Medulla oblongata (tissue), 1 donor: ENCODE measurements around the gene VAX1.

ENCODE experiments used
- DNase-seq: peaks from one replicate; pipeline ENCODE4 v3.0.0-alpha.2; 2015; ENCODE audit errors: extremely low spot score

VAX1 gene

DNA sequence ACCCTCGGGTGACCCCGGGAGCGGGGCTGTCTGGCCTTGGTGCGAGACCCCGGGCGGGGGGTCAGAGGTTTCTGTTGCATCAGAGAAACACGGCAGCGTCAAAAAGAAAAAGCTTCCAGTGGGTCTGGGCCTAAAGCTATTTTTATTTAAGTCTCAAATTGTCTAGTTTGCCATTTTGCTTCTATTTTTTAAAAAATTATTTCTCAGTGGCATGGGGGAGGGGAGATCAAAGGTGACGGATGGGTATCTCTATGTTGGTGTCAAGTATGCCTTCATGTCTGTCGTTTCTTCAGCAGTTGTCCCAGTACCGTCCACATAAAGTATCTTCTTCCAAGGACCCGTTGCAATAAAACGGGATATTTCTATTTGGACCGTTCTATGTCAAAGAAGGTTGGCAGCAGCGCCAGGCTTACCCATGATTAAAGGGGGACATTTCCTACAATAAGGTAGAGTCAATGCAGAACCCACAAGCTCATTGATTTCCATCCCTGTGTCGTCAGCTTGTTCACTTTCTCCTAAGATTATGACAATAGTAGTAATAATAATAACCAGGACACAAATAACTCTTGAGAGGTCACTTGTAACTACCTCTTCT, 26.0 kb upstream of the VAX1 start:
- no peak for DNase-seq

DNA sequence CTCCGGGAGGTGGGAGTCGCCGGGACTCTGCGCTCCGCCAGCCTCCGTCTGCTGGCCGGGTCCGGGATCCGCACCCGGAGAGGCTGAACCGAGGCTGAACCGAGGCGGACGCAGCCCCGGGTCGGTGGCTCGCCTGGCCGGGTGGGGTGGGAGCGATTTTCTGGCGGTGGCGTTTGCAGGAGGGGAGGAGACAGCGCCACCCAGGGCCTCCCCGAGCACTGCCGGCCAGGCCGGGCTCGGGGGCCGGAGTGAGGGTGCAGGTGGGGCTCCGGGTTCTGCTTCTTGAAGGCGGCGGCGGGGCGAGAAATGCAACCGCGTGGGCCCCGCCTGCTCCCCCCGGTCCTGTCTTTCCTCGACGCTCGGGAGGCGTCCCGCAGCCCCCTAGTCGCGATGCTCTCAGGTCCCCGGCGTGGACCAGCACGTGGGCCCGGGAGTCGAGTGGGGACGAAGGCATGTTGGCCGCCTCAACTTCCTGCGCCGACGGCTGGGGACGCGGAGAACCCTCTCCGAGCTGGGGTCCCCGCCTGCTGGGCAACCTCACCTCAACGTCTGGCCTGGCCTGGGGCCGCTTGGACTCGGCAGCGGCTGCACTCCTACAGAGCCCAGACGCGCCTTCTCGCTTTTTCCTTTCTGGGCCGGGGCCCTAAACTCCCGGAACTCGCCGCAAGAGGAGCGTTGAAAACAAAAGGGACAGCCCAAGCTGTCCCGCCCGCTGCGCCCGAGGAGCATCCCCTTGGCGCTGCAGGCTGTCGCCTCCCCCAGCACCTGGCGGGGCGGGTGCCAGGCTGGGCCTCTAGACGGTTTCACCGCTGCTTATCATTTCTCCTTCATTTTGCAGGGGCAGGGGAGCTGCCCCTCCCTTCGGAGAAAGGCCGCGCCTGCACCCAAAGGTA, 25.2 kb upstream of the VAX1 start:
- DNase-seq = no peak

DNA sequence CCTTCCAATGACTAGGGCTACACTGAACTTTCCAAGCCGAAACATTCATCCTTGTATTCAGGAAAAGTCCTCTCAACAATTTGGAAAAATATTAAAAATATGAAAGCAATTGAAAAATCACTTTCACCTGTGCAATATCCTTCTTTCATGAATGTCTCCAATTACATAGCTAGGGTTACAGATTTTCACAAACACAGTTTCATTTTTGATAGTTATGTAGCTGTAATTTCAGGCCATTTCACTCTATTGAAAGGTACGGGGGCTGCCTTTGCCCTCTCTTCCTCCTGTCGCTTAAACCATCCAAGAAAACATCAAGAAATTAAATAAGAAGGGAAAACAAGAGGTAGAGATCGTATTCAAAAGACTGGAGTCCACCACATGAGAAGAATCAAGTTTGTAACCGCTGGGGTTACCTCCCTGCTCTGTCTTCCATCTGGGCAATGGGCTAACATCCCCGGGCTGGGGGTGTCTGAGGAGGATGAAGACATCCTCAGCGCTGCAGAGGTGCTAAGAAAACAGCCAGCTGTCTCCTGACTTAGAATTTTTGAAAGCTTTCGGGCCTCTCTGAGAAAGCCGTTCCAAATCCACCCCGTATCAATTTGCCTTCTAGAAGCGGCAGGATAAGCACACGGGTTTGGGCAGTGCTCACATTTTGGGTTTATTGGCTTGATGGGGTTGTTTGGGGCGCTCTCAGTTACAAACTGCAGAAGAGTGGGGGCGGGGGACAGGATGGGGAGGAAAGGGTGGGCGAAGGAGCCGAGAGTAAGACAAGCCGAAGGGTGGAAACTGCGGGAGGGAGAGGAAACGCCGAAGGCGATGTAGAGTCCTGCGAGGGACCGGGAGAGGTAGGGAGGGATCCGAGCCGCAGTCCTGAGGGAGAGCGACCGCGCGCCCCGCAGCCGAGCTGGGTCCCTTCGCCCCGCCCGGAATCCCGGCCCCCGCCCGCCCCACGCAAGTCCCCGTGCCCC, 24.3 kb upstream of the VAX1 start:
- DNase-seq = no peak

DNA sequence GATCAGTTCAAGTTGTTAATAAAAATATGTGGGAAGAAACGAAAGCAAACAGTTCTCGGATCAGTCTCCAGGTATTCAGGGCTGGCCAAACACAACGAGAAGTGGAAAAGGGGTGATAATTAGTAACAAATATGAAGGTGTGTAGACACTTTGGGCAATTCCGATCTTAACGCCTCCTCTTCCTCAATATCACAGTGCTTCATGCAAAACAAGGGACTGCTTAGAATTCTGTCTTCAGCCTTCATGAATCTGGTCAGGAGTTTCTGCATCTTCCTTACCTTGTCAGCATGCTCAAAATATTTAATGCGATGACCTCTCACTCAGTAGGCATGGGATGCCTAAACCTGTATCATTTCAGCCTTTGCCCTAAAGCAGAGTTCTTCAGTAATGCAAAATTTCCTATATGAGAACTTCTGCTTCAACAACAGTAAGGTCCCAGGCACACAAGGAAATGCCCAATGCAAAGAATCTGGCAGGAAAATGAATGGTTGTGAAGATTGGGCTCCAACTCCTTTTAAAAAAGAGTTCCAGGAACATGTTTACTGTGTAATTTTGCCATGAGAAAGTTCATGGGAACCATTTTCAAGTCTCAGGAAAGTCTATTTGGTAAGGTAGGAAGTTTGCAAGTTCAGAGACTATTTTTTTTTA, 23.4 kb upstream of the VAX1 start:
- DNase-seq = no peak

DNA sequence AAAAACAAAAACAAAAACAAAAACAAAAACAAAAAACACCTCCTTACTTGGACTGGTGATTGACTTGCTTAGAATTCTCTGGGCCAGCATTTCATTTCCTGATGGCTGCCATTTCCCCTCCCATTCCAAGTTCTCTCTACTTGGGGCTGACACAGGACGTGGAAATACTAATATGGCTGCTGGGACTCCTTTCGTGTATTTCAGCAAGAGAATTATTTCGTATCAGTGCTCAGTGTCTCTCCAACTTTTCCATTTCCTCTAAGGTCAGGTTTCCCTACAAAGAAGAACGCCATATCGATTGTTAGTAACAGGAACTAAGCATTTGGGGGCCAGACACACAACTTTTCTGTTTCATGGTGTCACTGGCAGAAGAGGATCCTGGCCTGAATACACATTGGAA, 22.5 kb upstream of the VAX1 start:
- DNase-seq = no peak

DNA sequence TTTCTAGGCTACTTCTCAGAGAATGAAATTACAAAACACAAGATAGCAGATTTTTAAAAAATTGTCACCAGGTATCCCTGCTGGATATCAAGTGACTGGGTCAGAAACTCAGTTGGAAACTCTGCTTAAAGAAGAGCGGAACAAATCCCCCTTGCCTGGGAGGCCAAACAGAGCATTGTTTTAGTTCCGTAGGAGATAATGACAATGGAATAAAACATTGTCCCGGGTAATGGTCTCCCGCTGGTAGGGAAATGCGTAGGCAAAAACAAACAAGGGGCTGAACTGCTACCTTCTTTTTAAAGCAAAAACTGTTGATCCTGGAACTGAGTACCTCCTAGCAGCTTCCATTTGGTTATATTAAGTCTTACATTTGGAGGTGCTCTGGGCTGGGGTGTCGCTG, 21.3 kb upstream of the VAX1 start:
- DNase-seq = no peak

DNA sequence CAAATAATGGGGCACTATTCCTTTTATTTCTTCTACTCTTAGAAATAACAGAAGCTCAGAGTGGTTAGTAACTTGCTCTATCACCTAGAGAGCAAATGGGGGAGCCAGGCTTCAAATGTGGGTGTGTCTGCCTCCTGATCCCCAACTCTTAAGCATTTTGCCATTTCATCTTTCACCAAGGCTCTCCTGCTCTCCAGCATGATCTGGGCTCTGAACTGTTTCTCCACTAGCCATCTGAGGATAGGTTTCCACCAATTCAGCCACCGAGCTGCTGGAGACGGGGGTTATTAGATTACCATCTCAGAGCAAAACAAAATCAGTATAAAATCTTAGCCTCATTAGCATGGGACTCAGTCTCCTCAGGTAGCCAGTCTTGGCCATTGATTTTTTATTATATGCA, 20.2 kb upstream of the VAX1 start:
- DNase-seq = no peak

DNA sequence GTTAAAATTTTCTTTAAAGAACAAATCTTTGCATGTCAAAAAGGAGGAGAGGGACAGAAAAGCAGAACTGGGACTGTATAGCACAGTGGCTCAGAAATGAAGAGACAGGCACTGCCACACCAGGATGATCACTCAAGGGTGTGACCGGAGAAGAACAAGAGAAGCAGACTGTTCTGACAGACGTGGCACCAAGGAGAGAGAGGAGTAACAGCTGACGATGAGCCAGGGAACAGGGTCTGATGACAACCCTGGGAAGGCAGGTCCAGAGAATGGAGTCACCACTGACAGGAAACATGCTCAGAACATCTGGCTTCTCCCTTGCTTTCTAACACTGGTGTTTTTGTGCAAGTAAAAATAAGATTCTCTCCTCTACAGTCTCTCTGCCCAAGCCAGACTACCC, 14.6 kb upstream of the VAX1 start:
- DNase-seq = no peak

DNA sequence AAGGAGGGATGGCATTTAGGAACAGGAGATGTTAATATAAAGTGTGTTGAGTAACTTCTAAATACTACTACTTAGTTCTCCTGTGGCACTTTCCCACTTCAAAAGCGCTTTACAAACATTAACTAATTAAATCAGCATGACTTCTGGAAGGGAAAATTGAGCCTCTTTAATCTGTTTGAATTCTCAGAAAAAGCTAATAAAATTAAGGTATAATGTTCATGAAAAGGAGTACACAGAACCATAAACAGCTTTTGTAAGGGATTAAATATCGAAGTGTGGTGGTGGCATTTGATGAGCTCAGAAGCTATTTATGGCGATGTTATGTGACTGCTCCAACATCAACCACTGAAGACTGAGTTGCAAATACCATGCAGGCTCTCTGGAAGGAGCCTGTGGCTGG, 10.2 kb upstream of the VAX1 start:
- DNase-seq = no peak

DNA sequence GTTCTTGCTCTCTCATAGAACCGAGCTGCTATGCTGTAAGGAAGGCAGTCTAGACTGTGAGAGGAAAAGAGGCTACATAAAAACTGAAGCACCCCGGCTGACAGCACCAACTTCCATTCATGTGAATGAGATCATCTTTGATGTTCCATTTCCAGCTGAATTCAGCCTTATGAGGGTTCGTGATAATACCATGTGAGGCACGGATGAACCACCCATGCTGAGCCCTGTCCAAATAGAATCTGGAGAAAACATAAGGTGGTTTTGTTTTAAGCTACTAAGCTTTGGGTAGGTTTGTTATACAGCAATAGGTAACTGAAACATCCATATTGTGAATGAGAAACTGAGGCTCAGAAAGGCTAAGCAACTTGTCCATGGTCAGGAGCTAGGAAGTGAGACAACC, 6.9 kb upstream of the VAX1 start:
- no peak for DNase-seq

DNA sequence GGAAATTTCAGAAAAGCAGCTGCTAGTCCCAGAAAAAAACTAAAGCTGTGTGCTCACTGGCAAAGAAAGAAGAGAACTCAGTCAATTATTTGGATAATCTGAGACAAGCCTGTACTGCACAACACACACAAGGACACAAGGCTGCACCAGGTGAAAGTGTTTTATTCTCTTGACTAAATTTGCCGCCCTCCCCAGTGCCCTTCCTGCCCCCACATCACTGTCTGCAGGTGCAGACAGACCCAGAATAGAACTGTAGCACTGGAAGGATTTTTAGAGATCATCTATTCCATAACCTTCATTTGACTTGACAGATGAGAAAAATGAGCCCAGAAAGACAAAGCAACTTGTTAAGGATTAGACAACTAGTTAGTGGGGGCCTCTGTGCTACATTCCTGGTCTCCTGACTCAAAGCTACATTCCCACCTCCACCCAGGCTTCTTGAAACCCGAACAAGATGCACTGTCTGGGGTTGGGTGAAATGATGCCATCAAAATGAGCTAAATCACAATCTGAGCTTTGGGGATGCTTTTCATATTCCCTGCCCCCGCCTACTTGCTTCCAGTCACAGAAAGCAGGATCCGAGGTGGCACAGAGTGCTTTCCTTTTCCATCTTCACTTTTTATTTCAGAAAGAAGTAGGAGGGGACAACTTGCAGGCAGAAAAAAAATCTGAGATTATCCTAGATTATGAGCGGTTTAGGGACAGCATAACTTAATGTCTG, 5.2 kb upstream of the VAX1 start:
- no peak for DNase-seq

DNA sequence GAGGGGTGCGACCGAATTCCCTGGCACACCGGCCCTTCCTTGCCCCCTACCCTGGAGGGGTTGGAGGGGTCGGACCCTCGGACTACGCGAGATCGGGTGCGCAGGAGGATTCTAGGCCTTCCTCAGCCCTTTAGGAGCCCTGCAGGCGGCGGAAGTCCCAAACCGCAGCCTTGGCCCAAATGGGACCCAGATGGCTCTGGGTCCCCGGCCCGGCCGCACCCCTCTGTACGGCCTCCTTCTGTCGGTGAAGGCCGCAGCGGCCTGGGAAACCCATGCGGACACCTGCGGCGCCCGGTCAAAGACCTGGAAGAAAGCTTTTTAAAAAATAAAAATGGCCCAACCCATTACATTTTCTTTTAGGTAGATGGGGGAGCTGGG, 2.4 kb upstream of the VAX1 start:
- no peak for DNase-seq

DNA sequence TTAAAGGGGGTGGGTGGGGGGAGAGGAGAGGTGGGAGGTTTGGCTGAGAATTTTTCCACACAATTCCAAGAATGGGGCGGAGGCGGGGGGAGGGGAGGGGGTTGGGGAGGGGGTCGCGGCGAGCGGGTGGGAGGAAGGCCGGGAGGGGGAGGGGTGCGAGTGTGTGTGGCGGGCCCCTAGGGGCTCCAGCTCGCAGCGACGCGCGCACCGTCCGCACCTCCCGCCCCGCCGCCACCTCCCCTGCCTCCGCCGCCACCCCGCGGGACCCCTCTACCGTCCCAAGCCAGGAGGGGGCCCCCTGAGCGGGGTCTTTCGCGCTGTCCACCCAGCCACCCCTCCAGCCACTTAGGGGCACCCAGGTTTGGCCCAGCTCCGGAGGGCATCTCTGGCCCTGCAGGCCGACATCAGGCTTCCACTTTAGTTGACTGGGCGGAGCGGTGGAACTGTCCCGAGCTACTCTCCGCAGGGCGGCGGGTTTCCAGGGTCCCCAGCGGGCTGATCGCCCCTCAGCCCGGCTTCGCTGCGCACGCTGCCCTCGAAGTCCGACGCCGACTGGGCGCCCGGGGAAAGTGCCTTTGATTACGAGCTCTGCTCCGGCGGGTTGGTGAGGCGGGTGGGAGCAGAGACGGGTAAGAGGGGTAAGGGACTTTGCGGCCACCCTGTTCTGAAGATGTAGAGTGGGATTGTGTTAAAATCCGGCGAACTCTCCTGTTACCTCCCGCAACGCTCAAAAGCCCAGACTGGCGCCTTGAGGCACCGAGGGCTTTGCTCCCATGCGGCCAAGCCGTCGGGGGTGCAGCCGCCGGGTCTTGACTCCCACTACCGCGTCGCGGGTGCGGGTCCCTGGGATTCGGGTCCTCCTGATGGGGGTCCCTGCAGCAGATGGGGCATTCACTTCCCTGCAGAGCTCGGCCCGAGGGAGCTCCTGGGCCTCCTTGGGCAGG, 1.8 kb upstream of the VAX1 start:
- no peak for DNase-seq

DNA sequence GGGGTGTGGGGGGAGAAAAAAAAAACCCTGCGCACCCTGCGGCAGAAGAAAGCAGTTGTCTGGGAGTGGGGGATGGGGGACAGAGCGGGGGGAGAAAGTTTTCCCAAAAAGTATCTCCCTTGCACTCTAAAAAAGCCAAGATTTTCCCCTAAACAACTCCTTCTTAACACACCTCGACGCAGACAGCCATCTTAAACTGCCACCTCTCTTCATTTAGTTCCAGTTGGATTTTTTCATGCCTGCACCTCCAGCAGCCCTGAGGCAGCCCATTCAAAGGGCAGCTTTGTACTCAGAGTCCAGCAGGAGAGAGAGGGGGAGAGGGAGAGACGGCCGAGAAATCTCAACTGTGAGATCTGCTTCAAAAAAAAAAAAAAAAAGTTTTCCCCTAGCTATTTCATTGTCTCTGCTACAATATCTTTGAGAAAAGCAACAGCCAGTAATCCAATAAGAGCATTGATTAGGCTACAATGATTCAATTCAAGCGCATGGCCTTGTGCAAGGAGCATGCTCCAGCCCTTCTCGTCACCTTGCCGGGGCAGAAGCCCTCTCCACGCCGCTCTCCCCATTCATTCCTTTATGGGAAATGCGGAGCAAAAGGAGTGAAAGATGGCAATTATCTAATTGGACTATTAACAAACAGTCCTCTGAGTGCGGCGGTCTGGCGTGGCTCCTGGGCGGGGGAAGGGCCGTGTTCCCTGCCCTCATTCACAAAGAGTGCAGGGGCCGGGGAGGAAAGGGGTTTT, 939 bp upstream of the VAX1 start:
- no peak for DNase-seq

DNA sequence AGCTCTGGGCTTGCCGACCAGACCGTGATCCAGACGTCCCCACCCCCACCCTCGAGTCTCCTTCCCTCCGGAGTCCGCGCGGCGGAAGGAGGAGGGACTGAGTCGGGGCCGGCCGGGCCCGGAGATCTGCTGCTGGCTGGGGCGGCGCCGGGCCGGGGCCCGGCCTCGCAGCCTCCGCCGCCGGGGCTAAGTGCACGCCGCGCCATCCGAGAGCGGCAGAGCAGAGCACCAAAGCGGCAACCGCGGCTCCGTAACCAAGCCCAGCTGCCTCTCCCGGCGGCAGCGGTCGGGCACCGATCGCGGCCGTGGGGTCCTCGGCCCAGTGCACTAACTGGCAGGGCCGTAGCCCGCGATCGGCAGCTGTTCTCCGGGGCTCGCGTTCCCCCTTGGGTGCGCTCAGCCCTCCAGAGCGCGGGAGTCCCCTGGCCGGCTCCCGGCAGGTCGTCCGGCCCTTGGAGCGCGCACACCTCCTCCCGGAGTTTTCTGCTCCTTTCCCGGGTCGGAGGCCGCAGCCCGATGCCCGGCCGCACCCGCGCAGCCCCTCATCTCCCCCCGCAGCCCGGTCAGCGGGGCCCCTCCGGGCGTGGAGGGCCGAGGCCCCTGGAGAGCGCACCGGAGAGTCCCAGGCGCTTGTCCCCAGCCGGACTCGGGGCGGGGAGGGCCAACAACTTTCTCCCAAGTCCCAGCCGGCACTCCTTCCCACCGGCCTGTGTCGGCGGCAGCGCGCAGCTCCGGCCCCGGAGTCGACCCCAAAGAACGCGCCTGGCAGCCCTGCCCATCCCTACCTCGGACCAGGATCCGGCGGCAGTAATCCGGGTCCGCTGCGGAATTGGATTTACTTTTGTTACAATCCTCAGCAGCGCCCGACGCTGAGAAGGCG, 799 bp downstream of the VAX1 start:
- no peak for DNase-seq

DNA sequence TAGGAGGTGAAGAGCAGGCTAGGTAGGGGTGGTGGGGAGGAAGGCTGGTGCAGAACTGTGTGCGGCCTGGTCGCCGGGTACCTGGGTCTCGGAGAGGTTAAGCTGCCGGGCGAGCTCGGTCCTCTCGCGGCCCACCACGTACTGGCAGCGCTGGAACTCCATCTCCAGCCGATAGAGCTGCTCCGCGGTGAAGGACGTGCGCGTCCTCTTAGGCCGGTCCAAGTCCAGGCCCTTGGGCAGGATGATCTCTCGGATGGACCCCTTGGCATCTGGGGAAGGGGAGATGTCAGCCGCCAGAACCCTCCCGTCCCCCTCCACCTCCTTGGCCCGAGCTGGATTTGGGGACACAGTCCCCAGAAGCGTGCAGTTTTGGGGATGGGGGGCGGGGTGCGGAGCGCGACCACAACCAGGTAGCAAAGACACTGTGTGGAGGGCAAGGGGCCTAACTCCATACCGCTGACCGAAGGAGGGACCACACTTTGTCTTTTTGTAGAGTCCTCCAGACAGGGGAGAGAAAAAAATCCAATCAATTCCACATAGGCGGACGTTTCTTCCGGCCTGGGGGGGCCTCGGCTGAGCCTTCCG, 1.6 kb downstream of the VAX1 start:
- no peak for DNase-seq

DNA sequence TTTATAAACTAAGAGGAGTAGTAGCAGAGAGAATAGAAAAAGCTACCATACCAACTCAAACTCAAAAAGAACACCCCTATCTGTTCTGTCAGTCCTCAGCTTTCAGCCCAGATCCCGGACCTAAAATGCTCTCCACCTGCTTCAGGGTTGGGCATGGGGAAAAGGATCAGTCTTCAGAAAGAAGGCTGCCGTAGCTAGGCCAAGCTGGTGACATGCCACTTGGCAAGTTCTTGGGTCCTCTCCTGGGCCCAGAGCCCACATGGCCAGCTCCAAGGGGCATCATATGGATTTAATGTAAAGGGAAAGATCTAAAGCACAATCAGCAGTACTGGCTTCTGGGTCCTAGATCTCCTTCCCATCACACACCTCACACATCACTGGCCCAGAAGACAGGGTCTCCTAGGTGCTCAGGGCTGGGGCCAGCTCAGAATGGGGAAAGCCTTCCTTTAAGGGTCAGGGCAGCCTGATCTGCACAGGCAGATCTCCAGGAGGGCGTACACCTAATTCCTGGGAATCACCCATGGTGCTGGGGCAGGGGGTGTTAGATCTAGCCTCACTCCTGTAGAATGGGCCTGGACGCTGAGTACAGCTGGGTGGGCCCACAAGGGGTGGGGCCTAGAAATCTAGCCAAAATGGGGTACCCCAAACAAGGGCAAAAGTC, 2.5 kb downstream of the VAX1 start:
- DNase-seq = no peak

DNA sequence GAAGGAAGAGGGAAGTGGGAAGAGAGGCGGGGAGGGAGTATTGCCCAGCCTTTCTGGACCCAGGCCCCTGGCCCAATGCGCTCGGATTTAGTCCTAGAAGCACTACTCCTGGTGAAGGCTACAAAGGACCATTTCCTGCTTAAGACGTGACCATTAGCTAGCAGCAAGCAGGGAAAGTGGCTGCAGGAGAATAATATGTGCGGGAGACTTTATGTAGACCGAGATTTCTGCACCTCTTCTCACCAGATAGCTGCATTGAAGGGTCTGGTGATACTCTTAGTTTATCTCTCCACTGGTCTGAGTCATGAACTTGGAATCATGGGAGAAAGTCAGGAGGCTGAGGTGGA, 3.1 kb downstream of the VAX1 start:
- no peak for DNase-seq
